Stomach (tissue), 9 donors: ENCODE results near the gene ERCC2. TPM values are rescaled to one million over a fixed set of nuclear protein-coding genes. Genes with fewer than 3 reads are reported as not detected.

Experiments used
- DNase-seq, 2 donors: peaks; one replicate each; pipeline versions ENCODE4 v3.0.0 to v3.0.0-alpha.2; 2013 to 2019
- H3K27ac ChIP-seq, 5 donors: fragments of 200-600 bp in 4 of 5; sonication (generic) in 4 of 5; one replicate each; pipeline ENCODE4 v1.5.1; 2013 to 2019; ENCODE audit warnings: mild to moderate bottlenecking in 1 of 5, moderate library complexity in 1 of 5
- H3K27me3 ChIP-seq, 3 donors: fragments of 200-600 bp; sonication (generic); one replicate each; pipeline ENCODE4 v1.5.1; 2017 to 2019; ENCODE audit warnings: mixed run types in 1 of 3
- H3K36me3 ChIP-seq, 4 donors: fragments of 200-600 bp; sonication (generic); 1 replicate in 3 of 4; 2 replicates in 1 of 4; pipeline ENCODE4 v1.5.1; 2016 to 2019
- H3K4me1 ChIP-seq, 4 donors: fragments of 200-600 bp; sonication (generic); one replicate each; pipeline ENCODE4 v1.5.1; 2016 to 2019
- H3K4me3 ChIP-seq, 4 donors: fragments of 200-600 bp; sonication (generic) in 3 of 4; one replicate each; pipeline ENCODE4 v1.5.1; 2016 to 2019; ENCODE audit warnings: mild to moderate bottlenecking in 1 of 4
- H3K9me3 ChIP-seq, 4 donors: fragments of 200-600 bp; sonication (generic); one replicate each; pipeline ENCODE4 v1.5.1; 2016 to 2019
- CTCF ChIP-seq, 7 experiments: fragments of 450-650 bp in 4 of 7; fragments of 200-600 bp in 3 of 7; sonication (generic) in 3 of 7; IDR thresholded peaks; one replicate each; pipeline ENCODE4 v1.5.1; 2016 to 2019; ENCODE audit warnings: antibody characterized with exemption in 7 of 7, control low read depth in 2 of 7, mild to moderate bottlenecking in 1 of 7
- EP300 ChIP-seq: sonication (generic); formaldehyde crosslinking; IDR thresholded peaks from one replicate; pipeline ENCODE4 v1.6.1; 2017; ENCODE audit warnings: antibody characterized with exemption
- POLR2A ChIP-seq, 4 donors: fragments of 450-650 bp; IDR thresholded peaks; one replicate each; pipeline ENCODE4 v1.6.1; 2016; ENCODE audit warnings: antibody characterized with exemption in 4 of 4, control low read depth in 2 of 4, mild to moderate bottlenecking in 1 of 4, moderate library complexity in 1 of 4
- POLR2AphosphoS5 ChIP-seq, 3 donors: sonication (generic); formaldehyde crosslinking; IDR thresholded peaks; one replicate each; pipeline ENCODE4 v1.6.1; 2016; ENCODE audit warnings: antibody characterized with exemption in 3 of 3
- WGBS, 5 donors: extraction: QIAGEN DNeasy Blood & Tissue Kit in 3 of 5; methylation state at CpG; one replicate each; pipeline versions ENCODE4 v1.1.5 to v1.1.7; 2013 to 2018; 5-methylcytosine and 5-hydroxymethylcytosine counted together
- intact Hi-C: fragments of 100-400 bp; cut with DNase I; formaldehyde crosslinking; loops from one replicate; pipeline ENCODE4 v1.15.1; 2023; ENCODE audit warnings: low total_unique reads
- polyA plus RNA-seq, 3 donors: library from polyadenylated mRNA; stranded (reverse); fragments of 200-250 nt; gene quantifications; one replicate each; pipeline ENCODE4 v1.2.3, GENCODE V29; 2013
- total RNA-seq, 5 donors: library from RNA; depleted of rRNA; stranded (reverse); fragments of >200 nt; gene quantifications; one replicate each; pipeline versions ENCODE4 v1.1.0 to v1.2.3, GENCODE V29; 2014 to 2016
- donor health status: healthy with polysubstance abuse.
- donor health status: Bipolar disorder and iron deficiency.
- donor health status: healthy.

ERCC2 gene
- total and polyA plus RNA-seq, 8 donors: 5.3 to 77.3 (median 8.7) TPM

- Histone ChIP-seq H3K27ac (no peak overlapping the region), H3K27me3 (peaks cover 0 to 4% (median 0%) of the 10 kb centered on the region in 3 donors), H3K9me3 (no peaks in the 10 kb centered on the region), H3K4me3 (no peak overlapping the region), H3K36me3 (peaks cover 20 to 80% (median 67%) of the 10 kb centered on the region in 4 donors), H3K4me1 (no peaks in the 10 kb centered on the region)
- no peak for DNase-seq
- 89 to 98% (median 93%) methylated on average over 11 to 20 of the region's 20 CpGs for WGBS, 5 donors
- intact Hi-C loops: no loop called here
- TF ChIP-seq POLR2AphosphoS5 (IDR thresholded peaks at IDR 0.05) (no peak), POLR2A (IDR thresholded peaks at IDR 0.05) (no peak), EP300 (no peak), CTCF (IDR thresholded peaks at IDR 0.05) (no peak)
Measured at GRCh38 chr19:45352914-45353796, 17.2 kb downstream of the ERCC2 start.

GRCh38 chr19:45352471-45352870 lies 17.9 kb downstream of the ERCC2 start:
- H3K36me3 ChIP-seq: peaks cover 20 to 75% (median 67%) of the 10 kb centered on the region in 4 donors
- no peak for TF ChIP-seq POLR2AphosphoS5 (IDR thresholded peaks at IDR 0.05)
- no peak for TF ChIP-seq CTCF (IDR thresholded peaks at IDR 0.05)
- no peak for TF ChIP-seq EP300
- TF ChIP-seq POLR2A (IDR thresholded peaks at IDR 0.05): no peak
- no peak overlapping the region for H3K4me3 ChIP-seq
- no peaks in the 10 kb centered on the region for H3K4me1 ChIP-seq
- H3K9me3 ChIP-seq: no peaks in the 10 kb centered on the region
- WGBS, 5 donors: 82 to 95% (median 88%) methylated on average over 17 to 20 of the region's 20 CpGs
- no peak overlapping the region for H3K27ac ChIP-seq
- no peak for DNase-seq
- intact Hi-C loops: no loop called here
- H3K27me3 ChIP-seq: peaks cover 0 to 11% (median 5%) of the 10 kb centered on the region in 3 donors

GRCh38 chr19:45352062-45352461 lies 18.3 kb downstream of the ERCC2 start:
- TF ChIP-seq POLR2AphosphoS5 (IDR thresholded peaks at IDR 0.05) (no peak), CTCF (IDR thresholded peaks at IDR 0.05) (no peak), EP300 (no peak), POLR2A (IDR thresholded peaks at IDR 0.05) (no peak)
- Histone ChIP-seq H3K4me3 (no peak overlapping the region), H3K36me3 (peaks cover 20 to 72% (median 63%) of the 10 kb centered on the region in 4 donors), H3K27ac (no peak overlapping the region), H3K9me3 (no peaks in the 10 kb centered on the region), H3K4me1 (no peaks in the 10 kb centered on the region), H3K27me3 (peaks cover 0 to 15% (median 7%) of the 10 kb centered on the region in 3 donors)
- DNase-seq: no peak
- intact Hi-C loops: no loop called here
- 83 to 92% (median 90%) methylated on average over 9 to 15 of the region's 15 CpGs for WGBS, 5 donors

GRCh38 chr19:45351401-45351952 lies 18.9 kb downstream of the ERCC2 start:
- Histone ChIP-seq H3K4me3 (no peak overlapping the region), H3K36me3 (peaks cover 20 to 66% (median 57%) of the 10 kb centered on the region in 4 donors), H3K9me3 (no peaks in the 10 kb centered on the region), H3K4me1 (peaks cover 0 to 2% (median 1%) of the 10 kb centered on the region in 4 donors), H3K27ac (no peak overlapping the region), H3K27me3 (peaks cover 0 to 20% (median 13%) of the 10 kb centered on the region in 3 donors)
- intact Hi-C loops: no loop called here
- DNase-seq: no peak
- 76 to 83% (median 80%) methylated on average over 6 to 13 of the region's 13 CpGs for WGBS, 5 donors
- TF ChIP-seq POLR2AphosphoS5 (IDR thresholded peaks at IDR 0.05) (no peak), EP300 (no peak)
